IPS-20b (cell line): ENCODE results near the gene ADAM12.

Source experiments
- H3K27ac ChIP-seq: one replicate; pipeline ENCODE4 v1.5.1; 2013; ENCODE audit warnings: low read length
- H3K27me3 ChIP-seq: 2 replicates; pipeline ENCODE4 v1.6.1; 2013; ENCODE audit warnings: mild to moderate bottlenecking, low read length, inconsistent platforms; ENCODE audit not compliant: insufficient read depth
- H3K36me3 ChIP-seq: 2 replicates; pipeline ENCODE4 v1.6.1; 2013; ENCODE audit warnings: low read depth, mild to moderate bottlenecking, inconsistent platforms, low read length, moderate library complexity; ENCODE audit not compliant: insufficient read depth
- H3K4me1 ChIP-seq: 2 replicates; pipeline ENCODE4 v1.6.1; 2013; ENCODE audit warnings: mild to moderate bottlenecking, control low read depth, inconsistent platforms, low read length, moderate library complexity; ENCODE audit not compliant: insufficient read depth
- H3K4me3 ChIP-seq: 2 replicates; pipeline ENCODE4 v1.5.1; 2013; ENCODE audit warnings: mild to moderate bottlenecking, low read length, inconsistent platforms
- H3K9ac ChIP-seq: 2 replicates; pipeline ENCODE4 v1.6.1; 2013; ENCODE audit warnings: low read depth, mild to moderate bottlenecking, inconsistent platforms, low read length, moderate library complexity
- H3K9me3 ChIP-seq: 2 replicates; pipeline ENCODE4 v1.6.1; 2013; ENCODE audit warnings: mild to moderate bottlenecking, low read depth, low read length, inconsistent platforms; ENCODE audit not compliant: insufficient read depth

Gene ADAM12

DNA sequence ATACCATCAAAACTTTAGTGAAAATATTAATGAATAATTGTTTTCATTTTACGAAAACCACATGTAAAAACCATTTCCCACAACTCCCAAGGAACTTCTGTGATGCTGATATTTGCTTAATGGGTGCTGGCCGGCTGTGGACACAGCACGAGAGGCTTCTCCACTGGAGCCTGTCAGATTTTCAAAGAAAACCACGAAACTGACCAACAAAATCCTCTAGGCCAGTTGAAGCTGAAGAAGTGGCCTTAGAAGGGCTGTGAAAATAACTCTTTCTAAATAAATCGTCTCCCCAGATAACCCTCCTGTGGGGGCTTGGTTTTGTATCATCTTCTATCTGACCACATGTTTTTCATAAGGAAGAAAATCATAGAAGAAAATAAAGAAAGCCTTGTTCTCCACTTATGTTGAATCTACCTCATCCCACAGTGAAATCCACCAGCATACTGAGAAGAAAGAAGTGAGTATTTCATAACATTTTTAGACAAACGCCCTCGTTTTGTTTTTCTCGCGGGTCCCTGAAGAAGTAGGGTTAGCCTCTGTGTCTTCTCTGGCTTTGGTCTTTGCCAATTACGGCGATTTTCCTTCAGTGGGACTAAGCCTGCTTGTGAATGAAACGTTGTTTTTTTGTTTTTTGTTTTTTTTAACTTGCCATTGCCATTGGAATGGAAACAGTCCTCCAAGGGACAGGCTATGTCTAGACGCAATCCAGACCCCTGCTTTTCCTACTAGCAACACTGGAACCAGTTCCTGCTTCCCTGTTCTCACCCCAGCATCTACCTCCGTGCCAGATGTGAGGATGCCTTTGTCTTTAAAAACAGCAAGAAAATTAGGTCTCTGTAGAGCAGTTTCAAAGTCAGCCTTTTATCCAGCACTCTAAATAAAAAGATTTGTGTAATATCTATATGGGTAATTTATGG is 123.9 kb downstream of the ADAM12 start:
- H3K27me3 ChIP-seq, result no peaks in the 10 kb centered on the region
- no peak overlapping the region for H3K9ac ChIP-seq
- H3K4me3 ChIP-seq, result no peak overlapping the region
- H3K4me1 ChIP-seq, result peaks cover 10% of the 10 kb centered on the region
- no peaks in the 10 kb centered on the region for H3K36me3 ChIP-seq
- peaks cover 12% of the 10 kb centered on the region; the same call in 1 of the 2 replicates for H3K9me3 ChIP-seq
- no peak overlapping the region for H3K27ac ChIP-seq

DNA sequence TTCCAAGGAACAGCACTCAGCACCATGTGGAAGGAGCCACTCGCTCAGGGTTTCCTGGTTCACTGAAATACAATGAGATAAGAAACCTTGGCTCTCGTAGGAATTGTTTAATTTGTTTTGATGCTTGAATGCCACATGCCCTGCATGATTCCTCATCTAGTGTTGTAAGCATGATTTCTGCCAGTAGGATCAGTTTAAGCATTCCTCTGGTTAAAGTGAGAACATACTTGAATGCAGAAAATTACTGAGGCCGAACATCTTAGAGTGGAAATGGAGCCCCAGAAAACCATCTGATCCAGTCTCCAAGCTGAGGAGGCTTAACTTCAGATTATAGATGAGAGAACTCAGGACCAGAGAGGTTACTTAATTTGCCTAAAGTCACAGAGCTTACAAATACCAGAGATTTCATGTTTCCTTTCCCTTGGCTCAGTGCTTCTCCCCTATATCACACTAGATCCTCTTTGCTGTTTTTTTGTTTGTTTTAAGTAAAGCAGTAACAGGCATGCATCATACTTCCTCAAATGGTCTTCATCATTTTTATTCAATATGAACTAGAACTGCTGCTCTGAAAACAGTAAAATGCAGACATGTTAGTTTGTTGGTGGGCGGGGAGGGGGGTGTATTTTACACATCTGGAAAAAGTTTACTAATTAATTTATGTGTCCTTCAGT is 125.1 kb downstream of the ADAM12 start:
- Histone ChIP-seq H3K36me3 (no peaks in the 10 kb centered on the region), H3K9me3 (peaks cover 12% of the 10 kb centered on the region; the same call in 1 of the 2 replicates), H3K4me1 (peaks cover 10% of the 10 kb centered on the region), H3K4me3 (no peak overlapping the region), H3K27me3 (no peaks in the 10 kb centered on the region), H3K9ac (no peak overlapping the region; the same call in 1 of the 2 replicates), H3K27ac (no peak overlapping the region)

DNA sequence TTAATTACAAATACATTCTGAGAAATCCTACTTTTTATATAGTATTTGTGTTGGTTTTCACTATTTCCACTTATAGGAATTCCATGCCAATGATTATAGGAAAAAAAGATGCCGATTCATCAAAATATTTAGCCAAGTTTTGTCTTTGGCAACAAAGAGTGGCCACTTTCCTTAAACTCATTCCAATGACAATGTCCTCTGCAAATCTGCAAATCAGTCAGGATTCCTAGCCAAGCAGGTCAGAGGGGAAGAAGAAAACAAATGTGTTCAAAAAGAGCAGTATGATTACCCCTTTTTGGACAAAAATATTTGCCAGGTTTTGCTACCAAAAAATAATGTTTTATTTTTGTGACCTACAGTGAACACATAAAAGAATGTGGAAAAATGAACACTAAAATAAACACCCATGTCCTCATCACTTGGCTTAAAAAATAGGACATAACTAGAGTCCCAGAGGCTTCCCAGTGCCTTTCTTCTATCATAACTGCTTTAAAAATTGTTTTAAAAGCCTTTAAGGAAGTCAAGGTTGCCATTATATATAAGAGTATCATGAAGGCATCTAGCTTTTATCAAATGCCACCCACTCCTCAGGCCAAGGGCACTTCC is 125.9 kb downstream of the ADAM12 start:
- H3K27ac ChIP-seq, result no peak overlapping the region
- no peak overlapping the region for H3K4me3 ChIP-seq
- H3K9me3 ChIP-seq, result peaks cover 12% of the 10 kb centered on the region; the same call in 1 of the 2 replicates
- H3K27me3 ChIP-seq, result no peaks in the 10 kb centered on the region
- H3K4me1 ChIP-seq, result peaks cover 10% of the 10 kb centered on the region
- H3K9ac ChIP-seq, result no peak overlapping the region; the same call in 1 of the 2 replicates
- no peaks in the 10 kb centered on the region for H3K36me3 ChIP-seq

DNA sequence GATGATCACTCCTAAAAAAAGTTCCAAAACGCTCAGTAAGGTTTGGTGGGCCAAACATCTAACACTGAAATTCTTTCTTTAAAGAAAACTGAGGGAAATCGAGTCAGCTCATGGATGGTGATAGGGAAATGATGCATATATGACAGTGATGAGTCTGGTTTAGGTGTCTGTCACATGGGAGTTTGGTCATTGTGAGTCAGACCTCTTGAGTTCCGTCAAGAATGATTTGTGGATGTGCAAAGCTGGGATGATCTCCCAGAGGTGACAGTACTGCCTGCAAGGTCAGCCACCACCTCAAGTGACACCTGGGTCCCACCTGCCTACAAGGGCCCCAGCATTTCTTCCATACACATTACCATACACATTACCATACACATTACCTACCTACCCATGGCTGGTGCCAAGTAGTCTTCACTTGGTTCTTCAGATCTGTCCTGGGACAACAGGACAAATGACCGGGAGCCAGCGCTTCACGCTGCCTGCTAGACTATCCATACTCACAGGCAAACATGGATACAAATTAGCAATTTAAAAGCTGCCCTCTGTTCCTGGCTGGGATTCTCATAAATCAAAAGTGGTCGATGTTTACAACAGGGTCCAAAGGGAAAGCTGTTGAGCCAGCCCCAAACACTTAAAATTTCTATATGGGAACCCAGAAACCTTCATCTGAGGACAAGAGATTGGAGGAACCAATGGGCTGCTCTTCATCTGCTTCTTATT is 128.4 kb downstream of the ADAM12 start:
- Histone ChIP-seq H3K27me3 (no peaks in the 10 kb centered on the region), H3K9me3 (no peaks in the 10 kb centered on the region), H3K36me3 (no peaks in the 10 kb centered on the region), H3K4me1 (peaks cover 10% of the 10 kb centered on the region), H3K27ac (no peak overlapping the region), H3K9ac (no peak overlapping the region), H3K4me3 (no peak overlapping the region)

DNA sequence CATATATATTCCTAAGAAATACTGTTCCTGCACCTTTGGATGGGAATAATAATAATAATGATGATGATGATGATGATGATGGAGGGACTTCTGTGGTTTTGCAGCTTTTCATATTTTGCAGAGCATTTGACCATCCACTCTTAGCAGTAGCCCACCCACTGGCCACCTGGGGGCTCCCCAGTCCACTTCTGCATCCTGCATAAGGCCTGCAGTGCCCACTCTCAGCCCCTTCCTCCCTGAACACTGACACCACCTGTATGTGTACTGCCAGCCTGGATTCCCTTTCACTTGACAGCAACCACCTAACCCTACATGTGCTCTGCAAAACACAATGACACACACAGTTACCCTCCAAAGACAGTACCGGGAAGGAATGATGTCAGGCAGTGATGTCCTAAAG is 131.4 kb downstream of the ADAM12 start:
- Histone ChIP-seq H3K9me3 (no peaks in the 10 kb centered on the region; the same call in 1 of the 2 replicates), H3K27ac (no peak overlapping the region), H3K4me3 (no peak overlapping the region), H3K4me1 (no peaks in the 10 kb centered on the region), H3K27me3 (no peaks in the 10 kb centered on the region), H3K9ac (no peak overlapping the region), H3K36me3 (no peaks in the 10 kb centered on the region)

DNA sequence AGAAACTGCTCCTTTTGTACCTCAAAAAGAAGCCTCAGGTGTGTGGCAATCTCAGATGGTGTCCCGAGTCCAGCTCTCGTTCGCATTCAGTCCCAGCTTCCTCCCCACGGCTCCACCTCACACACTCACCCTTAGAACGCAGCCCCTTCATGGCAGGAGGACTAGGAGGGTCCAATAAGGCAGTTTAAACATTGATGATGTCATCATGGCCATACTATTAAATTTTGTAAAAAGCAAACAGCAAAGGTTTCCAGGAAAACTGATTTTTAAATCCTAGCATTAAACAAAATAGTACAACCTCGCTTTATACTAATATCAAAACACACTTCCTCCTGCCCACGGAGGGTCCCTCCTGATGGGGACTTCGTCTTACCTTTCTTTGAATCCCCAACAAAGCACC is 133.0 kb downstream of the ADAM12 start:
- Histone ChIP-seq H3K9ac (no peak overlapping the region), H3K27ac (no peak overlapping the region), H3K36me3 (no peaks in the 10 kb centered on the region), H3K9me3 (no peaks in the 10 kb centered on the region; the same call in 1 of the 2 replicates), H3K4me3 (no peak overlapping the region), H3K4me1 (no peaks in the 10 kb centered on the region), H3K27me3 (no peaks in the 10 kb centered on the region)

DNA sequence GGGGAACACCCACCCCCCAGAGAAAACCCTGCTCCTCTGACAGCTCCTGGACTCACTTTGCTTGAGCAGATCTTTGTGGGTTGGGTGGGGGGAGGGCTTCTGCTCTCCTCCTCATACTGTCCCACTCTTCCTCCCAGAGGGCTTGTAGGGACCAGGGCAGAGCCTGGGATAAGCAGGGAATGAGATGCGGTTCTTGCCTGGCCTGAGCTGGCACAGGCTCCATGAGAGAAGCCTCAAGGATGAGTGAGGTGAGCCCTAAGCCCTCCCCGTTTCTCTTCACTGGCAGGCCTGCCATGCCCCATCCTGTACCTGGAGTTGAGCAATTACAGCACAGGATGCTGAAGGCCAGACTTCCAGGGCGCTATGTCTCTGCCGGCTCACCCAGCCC is 134.7 kb downstream of the ADAM12 start:
- H3K9ac ChIP-seq, result no peak overlapping the region
- H3K27ac ChIP-seq, result no peak overlapping the region
- H3K36me3 ChIP-seq, result no peaks in the 10 kb centered on the region
- no peaks in the 10 kb centered on the region for H3K27me3 ChIP-seq
- no peaks in the 10 kb centered on the region for H3K4me1 ChIP-seq
- no peak overlapping the region for H3K4me3 ChIP-seq
- no peaks in the 10 kb centered on the region; the same call in 1 of the 2 replicates for H3K9me3 ChIP-seq

DNA sequence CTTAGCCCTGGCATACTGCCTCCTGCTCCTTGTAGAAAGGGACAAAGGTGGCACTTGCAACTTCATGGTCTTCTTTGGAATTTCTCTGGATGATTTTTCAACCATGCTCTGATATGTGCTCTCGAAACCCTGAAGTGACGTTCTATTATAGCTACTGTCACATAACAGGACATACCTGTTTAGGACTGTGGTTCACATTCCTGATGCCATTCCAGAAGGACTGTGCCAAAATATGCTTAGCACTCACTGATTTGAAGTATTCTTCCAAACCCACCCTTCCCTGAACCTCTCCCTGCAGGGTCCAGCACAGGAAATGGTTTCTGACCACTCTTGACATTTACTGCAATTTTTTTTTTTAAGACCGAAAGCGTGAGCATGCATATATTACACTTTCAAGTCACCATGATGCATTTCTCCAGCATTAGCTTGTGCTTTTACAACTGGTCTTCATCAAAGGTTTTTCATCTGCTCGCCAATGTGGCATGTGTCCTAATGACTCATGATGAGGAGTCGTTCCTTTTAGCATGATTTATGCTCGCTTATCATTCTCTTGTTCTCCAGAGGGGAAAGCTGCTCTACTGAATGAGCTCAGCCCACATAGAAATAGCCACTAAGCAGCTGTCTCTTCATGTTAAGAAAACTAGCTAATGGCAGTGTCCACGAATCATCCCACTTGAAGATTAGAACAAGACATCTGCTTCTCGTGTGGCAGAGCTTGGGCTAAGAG is 135.2 kb downstream of the ADAM12 start:
- no peaks in the 10 kb centered on the region for H3K36me3 ChIP-seq
- H3K4me1 ChIP-seq, result no peaks in the 10 kb centered on the region
- H3K4me3 ChIP-seq, result no peak overlapping the region
- no peaks in the 10 kb centered on the region for H3K27me3 ChIP-seq
- H3K9ac ChIP-seq, result no peak overlapping the region
- no peak overlapping the region for H3K27ac ChIP-seq
- H3K9me3 ChIP-seq, result no peaks in the 10 kb centered on the region; the same call in 1 of the 2 replicates

DNA sequence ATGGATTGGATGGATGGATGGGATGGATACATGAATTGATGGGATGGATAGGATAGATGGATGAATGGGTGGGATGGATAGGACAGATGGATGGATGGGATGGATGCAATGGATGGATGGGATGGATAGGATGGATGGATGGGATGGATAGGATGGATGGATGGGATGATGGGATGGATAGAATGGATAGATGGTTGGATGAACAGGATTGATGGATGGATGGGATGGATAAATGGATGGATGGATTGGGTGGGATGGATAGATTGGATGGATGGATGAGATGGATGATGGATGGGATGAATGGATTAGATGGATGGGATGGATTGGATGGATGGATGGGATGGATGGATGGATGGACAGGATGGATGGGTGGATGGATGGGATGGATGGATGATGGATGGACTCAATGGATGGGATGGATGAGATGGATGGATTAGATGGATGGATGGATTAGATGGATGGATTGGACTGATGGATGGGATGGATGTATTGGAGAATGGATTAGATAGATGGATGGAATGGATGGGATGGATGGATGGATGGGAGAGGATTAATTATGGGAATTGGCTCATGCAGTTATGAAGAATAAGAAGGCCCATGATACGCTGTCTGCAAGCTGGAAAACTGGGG is 136.4 kb downstream of the ADAM12 start:
- no peaks in the 10 kb centered on the region for H3K27me3 ChIP-seq
- no peak overlapping the region for H3K9ac ChIP-seq
- no peak overlapping the region for H3K4me3 ChIP-seq
- H3K4me1 ChIP-seq, result peaks cover 5% of the 10 kb centered on the region
- no peaks in the 10 kb centered on the region; the same call in 1 of the 2 replicates for H3K9me3 ChIP-seq
- no peak overlapping the region for H3K27ac ChIP-seq
- no peaks in the 10 kb centered on the region for H3K36me3 ChIP-seq

DNA sequence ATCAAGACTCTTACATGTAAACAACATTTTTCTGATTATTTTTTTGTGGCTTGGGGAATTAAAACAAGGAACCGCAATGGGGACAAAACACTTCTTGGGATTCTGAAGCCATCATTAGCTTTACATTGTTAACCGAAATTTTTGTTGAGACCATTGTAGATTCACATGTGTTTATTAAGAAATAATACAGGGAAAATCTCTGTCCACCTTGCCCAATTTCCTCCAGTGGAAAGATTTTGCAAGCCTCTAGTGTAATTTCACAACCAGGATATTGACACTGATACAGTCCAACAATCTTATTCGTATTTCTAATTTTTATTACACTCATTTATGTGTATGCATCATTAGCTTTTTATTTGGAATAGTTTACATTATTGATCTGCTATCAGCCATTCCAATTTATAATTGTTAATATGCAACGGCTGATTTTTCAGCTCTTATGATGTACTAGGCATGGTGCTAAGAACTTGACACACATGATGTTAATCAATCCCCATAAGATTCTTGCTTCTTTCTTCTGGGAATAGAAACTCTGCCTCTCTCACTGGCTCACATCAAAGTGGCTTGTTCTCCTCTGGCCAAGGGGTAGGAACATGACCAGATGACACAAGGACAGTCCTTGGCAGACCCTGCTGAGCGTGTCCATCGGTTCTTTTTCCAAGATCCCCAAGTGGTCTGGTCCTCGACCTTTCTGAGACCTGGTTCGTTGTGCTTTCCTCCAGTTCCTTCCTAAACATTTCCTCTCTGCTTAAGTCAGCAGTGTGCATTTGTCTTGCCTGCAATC is 137.6 kb downstream of the ADAM12 start:
- peaks cover 14% of the 10 kb centered on the region for H3K4me1 ChIP-seq
- no peak overlapping the region for H3K27ac ChIP-seq
- H3K27me3 ChIP-seq, result no peaks in the 10 kb centered on the region
- H3K36me3 ChIP-seq, result no peaks in the 10 kb centered on the region
- H3K9ac ChIP-seq, result no peak overlapping the region
- H3K4me3 ChIP-seq, result no peak overlapping the region
- H3K9me3 ChIP-seq, result no peaks in the 10 kb centered on the region; the same call in 1 of the 2 replicates
